ENCODE measurements around the gene DDIT3.

Gene DDIT3

GRCh38 chr12:57551637-57552305 is 31.5 kb upstream of the DDIT3 start:
- DNase-seq (ENCODE audit: low read depth), result no peak
- no peak overlapping the region for H3K4me3 ChIP-seq (ENCODE audit: control insufficient read depth, low read depth, low read length)
- TF ChIP-seq, protein P1, sequence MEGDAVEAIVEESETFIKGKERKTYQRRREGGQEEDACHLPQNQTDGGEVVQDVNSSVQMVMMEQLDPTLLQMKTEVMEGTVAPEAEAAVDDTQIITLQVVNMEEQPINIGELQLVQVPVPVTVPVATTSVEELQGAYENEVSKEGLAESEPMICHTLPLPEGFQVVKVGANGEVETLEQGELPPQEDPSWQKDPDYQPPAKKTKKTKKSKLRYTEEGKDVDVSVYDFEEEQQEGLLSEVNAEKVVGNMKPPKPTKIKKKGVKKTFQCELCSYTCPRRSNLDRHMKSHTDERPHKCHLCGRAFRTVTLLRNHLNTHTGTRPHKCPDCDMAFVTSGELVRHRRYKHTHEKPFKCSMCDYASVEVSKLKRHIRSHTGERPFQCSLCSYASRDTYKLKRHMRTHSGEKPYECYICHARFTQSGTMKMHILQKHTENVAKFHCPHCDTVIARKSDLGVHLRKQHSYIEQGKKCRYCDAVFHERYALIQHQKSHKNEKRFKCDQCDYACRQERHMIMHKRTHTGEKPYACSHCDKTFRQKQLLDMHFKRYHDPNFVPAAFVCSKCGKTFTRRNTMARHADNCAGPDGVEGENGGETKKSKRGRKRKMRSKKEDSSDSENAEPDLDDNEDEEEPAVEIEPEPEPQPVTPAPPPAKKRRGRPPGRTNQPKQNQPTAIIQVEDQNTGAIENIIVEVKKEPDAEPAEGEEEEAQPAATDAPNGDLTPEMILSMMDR (conservative IDR thresholded peaks at IDR 0.05; ENCODE audit: control insufficient read depth, insufficient read depth, low read depth, low read length), result no peak

DNA sequence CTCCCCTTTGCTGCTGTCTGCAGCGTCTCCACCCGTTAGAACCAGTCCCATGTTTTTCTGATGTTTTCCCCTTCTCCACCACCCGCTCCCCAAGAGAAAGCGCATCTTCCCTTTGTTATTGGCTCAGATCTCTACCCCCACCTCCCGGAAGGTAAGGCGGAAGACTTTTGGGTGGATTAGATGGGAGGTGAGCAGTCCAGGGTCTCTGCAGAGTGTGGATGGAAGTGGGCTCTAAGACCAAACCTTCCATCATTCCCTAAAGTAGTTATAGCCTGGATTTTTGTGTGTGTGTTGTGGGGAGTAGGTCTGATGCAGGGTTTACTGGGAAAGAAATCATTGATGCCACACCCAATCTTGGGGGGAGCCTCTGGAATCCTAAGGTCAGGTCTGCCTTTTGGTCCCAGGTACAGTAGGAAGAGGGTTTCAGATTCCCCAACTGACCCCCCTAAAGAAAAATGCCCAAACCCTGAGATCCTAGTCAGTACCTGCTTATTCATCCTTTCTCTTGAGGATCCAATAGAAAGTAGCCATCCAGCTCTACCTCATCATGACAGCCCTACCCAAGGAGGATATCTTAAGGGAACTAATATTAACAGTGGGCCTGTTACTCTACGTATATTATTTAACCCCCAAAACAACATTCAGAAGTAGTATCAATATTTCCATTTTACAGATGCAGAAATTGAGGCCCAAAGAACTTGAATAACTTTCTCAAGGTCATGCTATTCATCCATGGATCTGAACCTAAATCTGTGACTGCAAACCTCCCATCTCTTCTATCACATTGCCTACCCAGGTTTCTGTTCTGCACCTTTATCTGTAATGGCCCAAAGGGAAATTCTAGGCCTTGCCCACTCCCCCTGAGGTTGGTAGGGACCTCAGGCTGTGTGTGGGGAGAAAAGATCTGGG is 30.6 kb upstream of the DDIT3 start:
- DNase-seq (ENCODE audit: low read depth), result no peak
- no peak overlapping the region for H3K4me3 ChIP-seq (ENCODE audit: control insufficient read depth, low read depth, low read length)
- TF ChIP-seq, protein P1 (conservative IDR thresholded peaks at IDR 0.05; ENCODE audit: control insufficient read depth, insufficient read depth, low read depth, low read length), result no peak

DNA sequence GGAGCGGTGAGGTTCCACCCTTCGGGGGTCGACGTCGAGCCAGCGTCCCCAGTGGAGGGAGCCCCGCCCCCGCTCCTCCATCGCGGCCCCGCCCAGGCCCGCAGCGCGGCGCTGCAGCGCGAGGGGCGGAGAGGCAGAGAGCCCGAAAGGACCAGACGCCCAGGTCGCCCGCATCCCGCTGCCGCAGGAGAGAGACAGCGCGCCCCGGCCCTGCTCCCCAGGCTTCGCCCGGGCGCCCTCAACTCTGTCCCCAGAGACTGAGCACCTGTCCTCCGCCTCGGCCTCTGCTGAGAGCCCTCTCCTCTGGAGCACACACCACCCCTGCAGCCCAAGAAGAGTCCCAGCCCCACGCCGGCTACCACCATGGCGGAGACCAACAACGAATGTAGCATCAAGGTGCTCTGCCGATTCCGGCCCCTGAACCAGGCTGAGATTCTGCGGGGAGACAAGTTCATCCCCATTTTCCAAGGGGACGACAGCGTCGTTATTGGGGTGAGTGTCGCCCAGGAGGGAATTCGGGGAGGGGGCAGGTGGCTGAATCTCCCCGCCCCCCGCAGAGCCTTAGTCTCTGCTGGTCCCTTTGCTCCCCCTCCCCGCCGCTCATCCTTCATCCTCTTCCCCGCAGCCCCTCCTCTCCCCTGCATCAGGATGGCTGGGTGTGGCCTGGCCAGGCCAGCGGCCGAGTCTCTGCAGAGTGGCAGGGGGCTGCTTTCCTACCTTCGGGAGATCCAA is 29.8 kb upstream of the DDIT3 start, which contains the start of gene KIF5A:
KIF5A (plus strand) TSS at position 136 of the 732 bp plus-strand sequence; CDS start at position 364, 228 bp downstream.
- DNase-seq (ENCODE audit: low read depth), result no peak
- peak within 1 kb of the TSS; percentile 54 for H3K4me3 ChIP-seq (ENCODE audit: control insufficient read depth, low read depth, low read length)
- TF ChIP-seq, protein P1 (conservative IDR thresholded peaks at IDR 0.05; ENCODE audit: control insufficient read depth, insufficient read depth, low read depth, low read length), result no peak

GRCh38 chr12:57549203-57549908 is 29.0 kb upstream of the DDIT3 start:
- peak overlapping the region; percentile 54 for H3K4me3 ChIP-seq (ENCODE audit: control insufficient read depth, low read depth, low read length)
- DNase-seq (ENCODE audit: low read depth), result no peak
- TF ChIP-seq, protein P1 (conservative IDR thresholded peaks at IDR 0.05; ENCODE audit: control insufficient read depth, insufficient read depth, low read depth, low read length), result no peak

DNA sequence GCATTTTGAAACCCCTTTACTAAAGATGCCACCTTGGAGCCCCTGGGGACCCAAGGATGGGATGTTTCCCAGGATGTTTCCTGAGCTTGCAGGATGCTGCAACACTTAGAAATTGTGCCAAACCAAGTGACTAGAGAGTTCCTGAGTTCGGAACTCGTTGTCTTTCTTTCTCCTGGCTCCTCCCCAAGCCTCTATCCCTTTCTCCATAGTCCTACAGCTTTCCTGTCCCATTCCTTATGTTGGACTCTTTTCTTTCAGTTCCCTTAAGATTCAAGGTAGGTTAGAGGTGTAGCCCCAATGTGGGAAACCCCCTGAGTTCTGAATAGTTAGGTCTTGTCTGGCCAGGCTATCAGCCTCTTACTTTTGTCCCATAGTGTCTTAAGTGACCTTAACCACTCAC is 28.2 kb upstream of the DDIT3 start:
- TF ChIP-seq, protein P1 (conservative IDR thresholded peaks at IDR 0.05; ENCODE audit: control insufficient read depth, insufficient read depth, low read depth, low read length), result no peak
- H3K4me3 ChIP-seq (ENCODE audit: control insufficient read depth, low read depth, low read length), result no peak overlapping the region
- no peak for DNase-seq (ENCODE audit: low read depth)

DNA sequence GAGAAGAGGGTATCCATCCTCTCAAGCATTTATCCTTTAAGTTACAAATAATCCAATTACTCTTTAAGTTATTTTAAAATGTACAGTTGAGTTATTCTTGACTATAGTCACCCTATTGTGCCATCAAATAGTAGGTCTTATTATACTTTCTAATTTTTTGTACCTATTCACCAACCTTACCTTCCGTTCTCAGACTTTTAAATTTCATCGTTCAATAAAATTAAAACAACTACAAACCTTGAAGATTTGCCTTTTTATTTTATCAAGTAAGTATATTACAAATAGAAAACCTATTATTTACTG is 27.6 kb upstream of the DDIT3 start:
- H3K4me3 ChIP-seq (ENCODE audit: control insufficient read depth, low read depth, low read length), result no peak overlapping the region
- DNase-seq (ENCODE audit: low read depth), result no peak
- TF ChIP-seq, protein P1 (conservative IDR thresholded peaks at IDR 0.05; ENCODE audit: control insufficient read depth, insufficient read depth, low read depth, low read length), result no peak
